HepG2 (cell line): ENCODE measurements around the gene SLC18A2. TPM values are rescaled to one million over a fixed set of nuclear protein-coding genes. Genes with fewer than 3 reads are reported as not detected.

Source experiments
- CBX5 ChIP-seq: sonication (generic); formaldehyde crosslinking; IDR thresholded peaks from 2 replicates; pipeline ENCODE4 v1.4.0; 2020; ENCODE audit warnings: missing genetic modification reagents, borderline replicate concordance
- ELF4 ChIP-seq: sonication (generic); formaldehyde crosslinking; IDR thresholded peaks from 2 replicates; pipeline ENCODE4 v1.5.0; 2020; ENCODE audit warnings: missing genetic modification reagents, mild to moderate bottlenecking, moderate library complexity, borderline replicate concordance
- ESRRA ChIP-seq: sonication (generic); formaldehyde crosslinking; IDR thresholded peaks from 2 replicates; pipeline ENCODE4 v1.5.1; 2020; ENCODE audit warnings: mild to moderate bottlenecking, low read depth, missing genetic modification reagents
- FLYWCH1 ChIP-seq: sonication (generic); formaldehyde crosslinking; IDR thresholded peaks from 2 replicates; pipeline ENCODE4 v1.8.1; 2023; ENCODE audit warnings: mild to moderate bottlenecking, missing genetic modification reagents
- HIVEP1 ChIP-seq: sonication (generic); formaldehyde crosslinking; IDR thresholded peaks from 2 replicates; pipeline ENCODE4 v1.4.0; 2020; ENCODE audit warnings: mild to moderate bottlenecking, missing genetic modification reagents
- HNRNPH1 ChIP-seq: fragments of 200-400 bp; formaldehyde crosslinking; optimal IDR thresholded peaks from 2 replicates; pipeline ENCODE3; 2017; ENCODE audit warnings: mild to moderate bottlenecking, low read depth, low read length
- MTA1 ChIP-seq: sonication (generic); formaldehyde crosslinking; IDR thresholded peaks from 2 replicates; pipeline ENCODE4 v1.4.0; 2020; ENCODE audit warnings: missing genetic modification reagents, mild to moderate bottlenecking, borderline replicate concordance
- MXD1 ChIP-seq: sonication (generic); formaldehyde crosslinking; IDR thresholded peaks from 2 replicates; pipeline ENCODE4 v1.4.0; 2020; ENCODE audit warnings: mild to moderate bottlenecking, missing genetic modification reagents
- NFYB ChIP-seq: sonication (generic); formaldehyde crosslinking; IDR thresholded peaks from 2 replicates; pipeline ENCODE4 v1.4.0; 2020; ENCODE audit warnings: missing genetic modification reagents
- RAD21 ChIP-seq: fragments of 450-650 bp; formaldehyde crosslinking; IDR thresholded peaks from 2 replicates; pipeline ENCODE4 v1.5.0; 2020; ENCODE audit warnings: mild to moderate bottlenecking
- ZMYM3 ChIP-seq: sonication (generic); formaldehyde crosslinking; IDR thresholded peaks from 2 replicates; pipeline ENCODE4 v1.5.1; 2020; ENCODE audit warnings: mild to moderate bottlenecking, missing genetic modification reagents
- ZNF225 ChIP-seq: sonication (generic); formaldehyde crosslinking; IDR thresholded peaks from 2 replicates; pipeline ENCODE4 v1.4.0; 2020; ENCODE audit warnings: mild to moderate bottlenecking, missing genetic modification reagents
- ZNF331 ChIP-seq: sonication (generic); formaldehyde crosslinking; IDR thresholded peaks from 2 replicates; pipeline ENCODE4 v1.4.0; 2020; ENCODE audit warnings: missing genetic modification reagents
- ZNF510 ChIP-seq: sonication (generic); formaldehyde crosslinking; IDR thresholded peaks from 2 replicates; pipeline ENCODE4 v1.4.0; 2020; ENCODE audit warnings: low read depth, mild to moderate bottlenecking, missing genetic modification reagents
- ZNF687 ChIP-seq: sonication (generic); formaldehyde crosslinking; IDR thresholded peaks from 2 replicates; pipeline ENCODE4 v1.5.1; 2020; ENCODE audit warnings: mild to moderate bottlenecking, missing genetic modification reagents, moderate library complexity
- ZNF788 ChIP-seq: sonication (generic); formaldehyde crosslinking; IDR thresholded peaks from 2 replicates; pipeline ENCODE4 v1.5.0; 2020; ENCODE audit warnings: mild to moderate bottlenecking, missing genetic modification reagents, borderline replicate concordance
- ZNF816 ChIP-seq: sonication (generic); formaldehyde crosslinking; IDR thresholded peaks from 2 replicates; pipeline ENCODE4 v1.8.0; 2022; ENCODE audit warnings: missing genetic modification reagents, mild to moderate bottlenecking, borderline replicate concordance
- ZSCAN21 ChIP-seq: sonication (generic); formaldehyde crosslinking; IDR thresholded peaks from 2 replicates; pipeline ENCODE4 v1.8.0; 2022; ENCODE audit warnings: mild to moderate bottlenecking, missing genetic modification reagents, moderate library complexity, borderline replicate concordance
- polyA plus RNA-seq, 8 experiments: library from polyadenylated mRNA; depleted of rRNA in 3 of 8; stranded (reverse) in 7 of 8; unstranded in 1 of 8; fragments of >200 nt; fragmentation: Illumina TruSeq in 4 of 8; extraction: Trizol in 4 of 8; gene quantifications; 2 replicates each; pipeline versions ENCODE4 v1.2.1 to v1.2.3, GENCODE V29; 2011 to 2016; ENCODE audit warnings: low read depth in 4 of 8, missing spikeins in 1 of 8, mixed read lengths in 1 of 8; ENCODE audit not compliant: insufficient read depth in 1 of 8
- total RNA-seq, 5 experiments: library from RNA; depleted of rRNA; stranded (reverse); fragments of >200 nt; fragmentation: Illumina TruSeq; extraction: Trizol; gene quantifications; 2 replicates each; pipeline ENCODE4 v1.2.3, GENCODE V29; 2016; ENCODE audit warnings: low read depth in 1 of 5
- TF ChIP-seq, protein P1 (sequence below): sonication (generic); formaldehyde crosslinking; IDR thresholded peaks from 2 replicates; pipeline ENCODE4 v1.5.0; 2020; ENCODE audit warnings: mild to moderate bottlenecking, missing genetic modification reagents, borderline replicate concordance

The SLC18A2 gene
- total and polyA plus RNA-seq, 2 of the 13 experiments (the other 11 are each of a cell fraction or from before 2014, with no cell fraction given) = not detected

DNA sequence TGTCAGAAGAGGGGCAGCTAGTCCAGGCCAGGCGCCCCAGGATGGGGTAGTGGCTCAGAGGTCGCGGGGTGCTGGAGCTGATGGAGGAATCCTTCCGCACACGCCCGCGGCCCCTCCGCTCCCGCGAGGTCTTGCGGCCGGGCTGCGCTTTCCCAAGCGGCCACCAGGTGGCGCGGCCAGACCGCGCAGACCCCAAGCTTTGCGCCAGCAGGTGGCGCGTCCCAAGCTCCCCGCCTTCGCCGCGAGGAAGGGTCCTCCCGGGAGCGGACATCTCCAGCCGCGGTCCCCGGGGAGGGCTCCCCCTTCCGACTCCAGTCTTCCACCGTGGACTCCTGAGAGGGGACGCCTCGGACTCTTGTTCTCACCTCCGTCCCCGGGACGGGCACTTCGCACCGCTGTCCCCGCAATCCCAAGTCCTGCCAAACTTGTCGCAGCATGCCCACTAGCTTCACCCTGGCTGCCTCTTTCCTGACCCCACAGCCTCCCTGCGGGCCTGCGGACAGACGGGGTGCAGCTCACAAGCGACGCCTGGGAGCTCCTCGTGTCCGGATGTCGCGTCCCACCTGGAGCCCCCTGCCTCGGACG is 24.2 kb upstream of the SLC18A2 start (continued):
- TF ChIP-seq ZNF687 (CRISPR knock-in tag) = peak; percentile 84
- TF ChIP-seq HIVEP1 (CRISPR knock-in tag) = peak; percentile 78; the same call in 1 of the 2 replicates
- TF ChIP-seq ELF4 = no peak
- 0 out of 2 replicates have a peak, but pooled peaks have one; percentile 28 for TF ChIP-seq FLYWCH1 (CRISPR knock-in tag)
- TF ChIP-seq HNRNPH1 = no peak
- peak; percentile 43; the same call in 1 of the 2 replicates for TF ChIP-seq MXD1 (CRISPR knock-in tag)
- TF ChIP-seq CBX5 (CRISPR knock-in tag) = peak; percentile 84; the same call in 1 of the 2 replicates
- TF ChIP-seq NFYB (CRISPR knock-in tag) = no peak
- peak; percentile 21; the same call in 1 of the 2 replicates for TF ChIP-seq MTA1 (CRISPR knock-in tag)
- TF ChIP-seq, protein P1, sequence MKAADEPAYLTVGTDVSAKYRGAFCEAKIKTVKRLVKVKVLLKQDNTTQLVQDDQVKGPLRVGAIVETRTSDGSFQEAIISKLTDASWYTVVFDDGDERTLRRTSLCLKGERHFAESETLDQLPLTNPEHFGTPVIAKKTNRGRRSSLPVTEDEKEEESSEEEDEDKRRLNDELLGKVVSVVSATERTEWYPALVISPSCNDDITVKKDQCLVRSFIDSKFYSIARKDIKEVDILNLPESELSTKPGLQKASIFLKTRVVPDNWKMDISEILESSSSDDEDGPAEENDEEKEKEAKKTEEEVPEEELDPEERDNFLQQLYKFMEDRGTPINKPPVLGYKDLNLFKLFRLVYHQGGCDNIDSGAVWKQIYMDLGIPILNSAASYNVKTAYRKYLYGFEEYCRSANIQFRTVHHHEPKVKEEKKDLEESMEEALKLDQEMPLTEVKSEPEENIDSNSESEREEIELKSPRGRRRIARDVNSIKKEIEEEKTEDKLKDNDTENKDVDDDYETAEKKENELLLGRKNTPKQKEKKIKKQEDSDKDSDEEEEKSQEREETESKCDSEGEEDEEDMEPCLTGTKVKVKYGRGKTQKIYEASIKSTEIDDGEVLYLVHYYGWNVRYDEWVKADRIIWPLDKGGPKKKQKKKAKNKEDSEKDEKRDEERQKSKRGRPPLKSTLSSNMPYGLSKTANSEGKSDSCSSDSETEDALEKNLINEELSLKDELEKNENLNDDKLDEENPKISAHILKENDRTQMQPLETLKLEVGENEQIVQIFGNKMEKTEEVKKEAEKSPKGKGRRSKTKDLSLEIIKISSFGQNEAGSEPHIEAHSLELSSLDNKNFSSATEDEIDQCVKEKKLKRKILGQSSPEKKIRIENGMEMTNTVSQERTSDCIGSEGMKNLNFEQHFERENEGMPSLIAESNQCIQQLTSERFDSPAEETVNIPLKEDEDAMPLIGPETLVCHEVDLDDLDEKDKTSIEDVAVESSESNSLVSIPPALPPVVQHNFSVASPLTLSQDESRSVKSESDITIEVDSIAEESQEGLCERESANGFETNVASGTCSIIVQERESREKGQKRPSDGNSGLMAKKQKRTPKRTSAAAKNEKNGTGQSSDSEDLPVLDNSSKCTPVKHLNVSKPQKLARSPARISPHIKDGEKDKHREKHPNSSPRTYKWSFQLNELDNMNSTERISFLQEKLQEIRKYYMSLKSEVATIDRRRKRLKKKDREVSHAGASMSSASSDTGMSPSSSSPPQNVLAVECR = peak; percentile 39; the same call in 1 of the 2 replicates
- no peak for TF ChIP-seq ZMYM3 (CRISPR knock-in tag)
- no peak; the same call in 1 of the 2 replicates for TF ChIP-seq ZNF788 (CRISPR knock-in tag)
- 0 out of 2 replicates have a peak, but pooled peaks have one; percentile 42 for TF ChIP-seq ZNF510 (CRISPR knock-in tag)
- TF ChIP-seq ZNF225 (CRISPR knock-in tag) = peak; percentile 64; the same call in 1 of the 2 replicates
- TF ChIP-seq ZNF331 (CRISPR knock-in tag) = peak; percentile 39; the same call in 1 of the 2 replicates
- peak; percentile 24; the same call in 1 of the 2 replicates for TF ChIP-seq ZNF816 (CRISPR knock-in tag)
- TF ChIP-seq ESRRA (CRISPR knock-in tag) = peak; percentile 45; the same call in 1 of the 2 replicates
- TF ChIP-seq RAD21 (CRISPR knock-in tag) = peak; percentile 98
- TF ChIP-seq ZSCAN21 (CRISPR knock-in tag) = peak; percentile 62; the same call in 1 of the 2 replicates
